Activated B cell treated with CpG ODN at 0.5 μM for 24 hours (primary cell): ENCODE data around the gene STAT6. TPM values are rescaled to one million over a fixed set of nuclear protein-coding genes. Genes with fewer than 3 reads are reported as not detected.

Experiments used
- ATAC-seq: fragments of 200-7000 bp; cut with Tn5 transposase; one replicate; pipeline ENCODE4 v1.10.0; 2021; ENCODE audit warnings: low read depth, mild to moderate bottlenecking, moderate library complexity
- CTCF ChIA-PET: fragments of 350-600 bp; sonication (Branson Sonifier 250); formaldehyde crosslinking; loops from one replicate; lab custom pipeline; 2021; ENCODE audit warnings: antibody characterized with exemption; lab: Charles Lee
- POLR2A ChIA-PET: fragments of 350-600 bp; sonication (Branson Sonifier 250); formaldehyde crosslinking; loops from one replicate; lab custom pipeline; 2021; ENCODE audit warnings: antibody characterized with exemption; lab: Charles Lee
- DNase-seq: peaks from one replicate; pipeline ENCODE4 v3.0.0; 2022
- H3K27ac Mint-ChIP-seq: one replicate; pipeline ENCODE4 v1.8.0; 2020; ENCODE audit warnings: mixed read lengths
- H3K27me3 Mint-ChIP-seq: one replicate; pipeline ENCODE4 v1.8.0; 2021; ENCODE audit warnings: mixed read lengths
- H3K36me3 Mint-ChIP-seq: one replicate; pipeline ENCODE4 v1.8.0; 2021; ENCODE audit warnings: low read depth, mixed read lengths
- H3K4me1 Mint-ChIP-seq: one replicate; pipeline ENCODE4 v1.8.0; 2021; ENCODE audit warnings: mixed read lengths
- H3K4me3 Mint-ChIP-seq: one replicate; pipeline ENCODE4 v1.8.0; 2020; ENCODE audit warnings: mild to moderate bottlenecking, mixed read lengths
- H3K9me3 Mint-ChIP-seq: one replicate; pipeline ENCODE4 v1.8.0; 2020; ENCODE audit warnings: mixed read lengths
- CTCF ChIP-seq: fragments of 200-600 bp; IDR thresholded peaks from one replicate; pipeline ENCODE4 v1.8.0; 2022; ENCODE audit warnings: antibody characterized with exemption, mild to moderate bottlenecking
- intact Hi-C: fragments of 100-400 bp; cut with micrococcal nuclease; formaldehyde crosslinking; loops from one replicate; pipeline ENCODE4 v1.15.1; 2024
- total RNA-seq: library from RNA; stranded (reverse); gene quantifications from 2 replicates; pipeline ENCODE4 v1.2.3, GENCODE V29; 2022

Gene STAT6
- 635 and 745 TPM in 2 replicates for total RNA-seq

- no peak for TF ChIP-seq CTCF
- peak within 1 kb of the TSS; percentile 100 for H3K4me3 Mint-ChIP-seq
- peak within 1 kb of the TSS; percentile 98 for H3K27ac Mint-ChIP-seq
- peaks cover 46% of the 10 kb centered on the region for H3K4me1 Mint-ChIP-seq
- CTCF ChIA-PET, result interaction anchor here (0.8 to 3.9 kb wide), 31 partner anchors 8 to 597 kb away, joined by 3 to 368 read pairs (median 6); partner anchors contain the start of genes NAB2, NACA, NEMP1 and PTGES3
- ATAC-seq, result peak; percentile 58
- H3K9me3 Mint-ChIP-seq, result no peaks in the 10 kb centered on the region
- intact Hi-C loops, result loop anchor here (1.0 kb wide), 2 partner anchors 386 to 985 kb away; partner anchors contain the start of gene NACA
- DNase-seq, result peak; percentile 64
- POLR2A ChIA-PET, result interaction anchor here (0.6 to 17.0 kb wide), 52 partner anchors 8 to 1653 kb away, joined by 3 to 692 read pairs (median 6); partner anchors contain the start of genes CNPY2, LRP1, NAB2 and NACA
- H3K27me3 Mint-ChIP-seq, result no peaks in the 10 kb centered on the region
- H3K36me3 Mint-ChIP-seq, result peaks cover 52% of the 10 kb centered on the region
Measured at GRCh38 chr12:57111031-57111734, at the start of gene STAT6. Gene STAT6 (minus strand): TSS chr12:57111362. CDS start chr12:57108278, 3,084 bp downstream.

- ATAC-seq (no peak), DNase-seq (no peak)
- H3K27me3 Mint-ChIP-seq, result peaks cover 7% of the 10 kb centered on the region
- no peak for TF ChIP-seq CTCF
- no peaks in the 10 kb centered on the region for H3K9me3 Mint-ChIP-seq
- no peaks in the 10 kb centered on the region for H3K36me3 Mint-ChIP-seq
- H3K27ac Mint-ChIP-seq, result no peak overlapping the region
- intact Hi-C loops, result no loop called here
- POLR2A ChIA-PET, result no interaction called here
- peaks cover 6% of the 10 kb centered on the region for H3K4me1 Mint-ChIP-seq
- no peak overlapping the region for H3K4me3 Mint-ChIP-seq
- CTCF ChIA-PET, result no interaction called here
Measured at GRCh38 chr12:57160741-57161140, 49.6 kb upstream of the STAT6 start.

- no peak overlapping the region for H3K27ac Mint-ChIP-seq
- ChIA-PET CTCF (no interaction called here), POLR2A (no interaction called here)
- no peak for TF ChIP-seq CTCF
- no peaks in the 10 kb centered on the region for H3K9me3 Mint-ChIP-seq
- peaks cover 6% of the 10 kb centered on the region for H3K4me1 Mint-ChIP-seq
- no peak overlapping the region for H3K4me3 Mint-ChIP-seq
- ATAC-seq (no peak), DNase-seq (no peak)
- no peaks in the 10 kb centered on the region for H3K36me3 Mint-ChIP-seq
- peaks cover 7% of the 10 kb centered on the region for H3K27me3 Mint-ChIP-seq
- intact Hi-C loops, result no loop called here
Measured at GRCh38 chr12:57160040-57160439, 48.9 kb upstream of the STAT6 start.

GRCh38 chr12:57159311-57159710, 48.1 kb upstream of the STAT6 start:
- no peak overlapping the region for H3K4me3 Mint-ChIP-seq
- TF ChIP-seq CTCF, result no peak
- no peak overlapping the region for H3K27ac Mint-ChIP-seq
- H3K4me1 Mint-ChIP-seq, result peaks cover 9% of the 10 kb centered on the region
- intact Hi-C loops, result no loop called here
- ChIA-PET POLR2A (interaction anchor here (0.5 kb wide), 1 partner anchor 1332 kb away, joined by 4 read pairs; no protein-coding TSS in a partner anchor), CTCF (no interaction called here)
- DNase-seq, result no peak
- peaks cover 7% of the 10 kb centered on the region for H3K27me3 Mint-ChIP-seq
- no peaks in the 10 kb centered on the region for H3K36me3 Mint-ChIP-seq
- H3K9me3 Mint-ChIP-seq, result no peaks in the 10 kb centered on the region
- ATAC-seq, result no peak

GRCh38 chr12:57158665-57159064, 47.5 kb upstream of the STAT6 start:
- Mint-ChIP-seq H3K36me3 (no peaks in the 10 kb centered on the region), H3K27me3 (peaks cover 7% of the 10 kb centered on the region), H3K9me3 (no peaks in the 10 kb centered on the region), H3K4me3 (no peak overlapping the region), H3K27ac (no peak overlapping the region), H3K4me1 (peaks cover 9% of the 10 kb centered on the region)
- POLR2A ChIA-PET, result interaction anchor here (0.5 kb wide), 1 partner anchor 1331 kb away, joined by 4 read pairs; no protein-coding TSS in a partner anchor
- TF ChIP-seq CTCF, result no peak
- intact Hi-C loops, result no loop called here
- no peak for ATAC-seq
- DNase-seq, result no peak
- CTCF ChIA-PET, result no interaction called here
